Ishikawa (cell line): Measurements from ENCODE around the gene PTPN1.

Experiments
- CEBPB ChIP-seq: IDR thresholded peaks from 2 replicates; pipeline ENCODE4 v1.6.1; 2012
- EGR1 ChIP-seq: IDR thresholded peaks from 2 replicates; pipeline ENCODE4 v1.6.1; 2012
- EP300 ChIP-seq: IDR thresholded peaks from 2 replicates; pipeline ENCODE4 v1.6.1; 2012; ENCODE audit warnings: borderline replicate concordance
- MAX ChIP-seq: IDR thresholded peaks from 2 replicates; pipeline ENCODE4 v1.6.1; 2012
- NFIC ChIP-seq: IDR thresholded peaks from 2 replicates; pipeline ENCODE4 v1.6.1; 2012
- RAD21 ChIP-seq: IDR thresholded peaks from 2 replicates; pipeline ENCODE4 v1.6.1; 2012; ENCODE audit warnings: low read depth
- TAF1 ChIP-seq: IDR thresholded peaks from 2 replicates; pipeline ENCODE4 v1.6.1; 2012; ENCODE audit warnings: low read depth, mild to moderate bottlenecking
- TCF12 ChIP-seq: IDR thresholded peaks from 2 replicates; pipeline ENCODE4 v1.6.1; 2012; ENCODE audit warnings: low read depth
- TEAD4 ChIP-seq: IDR thresholded peaks from 2 replicates; pipeline ENCODE4 v1.6.1; 2012
- USF1 ChIP-seq: IDR thresholded peaks from 2 replicates; pipeline ENCODE4 v1.6.1; 2012
- YY1 ChIP-seq: IDR thresholded peaks from 2 replicates; pipeline ENCODE4 v1.6.1; 2012; ENCODE audit warnings: low read depth
- ZBTB7A ChIP-seq: IDR thresholded peaks from 2 replicates; pipeline ENCODE4 v1.6.1; 2012; ENCODE audit warnings: low read depth
- TF ChIP-seq, protein P1 (sequence below): IDR thresholded peaks from 2 replicates; pipeline ENCODE4 v1.6.1; 2012; ENCODE audit warnings: low read depth, mild to moderate bottlenecking

DNA sequence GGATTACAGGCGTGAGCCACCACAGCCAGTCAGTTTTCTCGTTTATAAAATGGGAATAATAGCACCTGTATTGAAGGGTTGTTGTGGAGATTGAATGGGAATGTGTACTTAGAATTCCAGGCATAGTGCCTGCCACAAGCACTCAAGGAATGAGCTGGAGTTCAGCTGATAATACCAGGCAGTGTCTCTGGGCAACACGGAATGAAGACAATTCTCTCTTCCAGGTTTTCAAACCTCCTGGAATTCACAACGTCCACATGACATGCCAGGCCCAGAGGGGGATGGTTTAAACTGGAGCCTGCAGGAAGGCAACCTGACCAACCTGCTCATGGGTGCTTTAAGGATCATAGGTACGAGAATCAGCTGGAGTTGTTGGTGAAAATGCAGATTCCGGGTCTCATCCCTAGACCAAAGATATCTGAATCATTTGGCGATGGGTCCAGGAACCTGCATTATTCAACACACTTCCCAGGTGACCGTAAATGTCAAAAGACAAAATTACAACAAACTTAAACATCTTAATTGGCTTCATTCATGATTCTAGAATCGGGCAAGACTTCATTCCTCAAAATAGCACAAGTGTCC lies 1.9 kb upstream of the PTPN1 start:
- no peak for TF ChIP-seq TAF1
- no peak for TF ChIP-seq CEBPB
- TF ChIP-seq NFIC = no peak
- no peak for TF ChIP-seq RAD21
- TF ChIP-seq, protein P1, sequence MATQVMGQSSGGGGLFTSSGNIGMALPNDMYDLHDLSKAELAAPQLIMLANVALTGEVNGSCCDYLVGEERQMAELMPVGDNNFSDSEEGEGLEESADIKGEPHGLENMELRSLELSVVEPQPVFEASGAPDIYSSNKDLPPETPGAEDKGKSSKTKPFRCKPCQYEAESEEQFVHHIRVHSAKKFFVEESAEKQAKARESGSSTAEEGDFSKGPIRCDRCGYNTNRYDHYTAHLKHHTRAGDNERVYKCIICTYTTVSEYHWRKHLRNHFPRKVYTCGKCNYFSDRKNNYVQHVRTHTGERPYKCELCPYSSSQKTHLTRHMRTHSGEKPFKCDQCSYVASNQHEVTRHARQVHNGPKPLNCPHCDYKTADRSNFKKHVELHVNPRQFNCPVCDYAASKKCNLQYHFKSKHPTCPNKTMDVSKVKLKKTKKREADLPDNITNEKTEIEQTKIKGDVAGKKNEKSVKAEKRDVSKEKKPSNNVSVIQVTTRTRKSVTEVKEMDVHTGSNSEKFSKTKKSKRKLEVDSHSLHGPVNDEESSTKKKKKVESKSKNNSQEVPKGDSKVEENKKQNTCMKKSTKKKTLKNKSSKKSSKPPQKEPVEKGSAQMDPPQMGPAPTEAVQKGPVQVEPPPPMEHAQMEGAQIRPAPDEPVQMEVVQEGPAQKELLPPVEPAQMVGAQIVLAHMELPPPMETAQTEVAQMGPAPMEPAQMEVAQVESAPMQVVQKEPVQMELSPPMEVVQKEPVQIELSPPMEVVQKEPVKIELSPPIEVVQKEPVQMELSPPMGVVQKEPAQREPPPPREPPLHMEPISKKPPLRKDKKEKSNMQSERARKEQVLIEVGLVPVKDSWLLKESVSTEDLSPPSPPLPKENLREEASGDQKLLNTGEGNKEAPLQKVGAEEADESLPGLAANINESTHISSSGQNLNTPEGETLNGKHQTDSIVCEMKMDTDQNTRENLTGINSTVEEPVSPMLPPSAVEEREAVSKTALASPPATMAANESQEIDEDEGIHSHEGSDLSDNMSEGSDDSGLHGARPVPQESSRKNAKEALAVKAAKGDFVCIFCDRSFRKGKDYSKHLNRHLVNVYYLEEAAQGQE = no peak
- no peak for TF ChIP-seq MAX
- TF ChIP-seq USF1 = no peak
- no peak for TF ChIP-seq TEAD4
- TF ChIP-seq EGR1 = no peak
- TF ChIP-seq YY1 = no peak
- TF ChIP-seq TCF12 = no peak
- no peak for TF ChIP-seq ZBTB7A
- no peak for TF ChIP-seq EP300
